ENCODE measurements around the gene UBTD2.

UBTD2 gene

GRCh38 chr5:172193872-172194271 is 89.7 kb downstream of the UBTD2 start, which contains the start of gene EFCAB9:
Gene EFCAB9, plus strand, starts transcription at chr5:172194172. Its CDS starts 1 bp downstream, at chr5:172194173.
- no peak for DNase-seq (ENCODE audit: low read depth)

GRCh38 chr5:172189693-172190296 is 93.8 kb downstream of the UBTD2 start:
- no peak for DNase-seq (ENCODE audit: low read depth)

GRCh38 chr5:172188893-172189692 is 94.5 kb downstream of the UBTD2 start:
- peak; percentile 6 for DNase-seq (ENCODE audit: low read depth)

GRCh38 chr5:172188033-172188892 is 95.3 kb downstream of the UBTD2 start, which contains the start of gene STK10:
Gene STK10, minus strand, starts transcription at chr5:172188224. Its CDS starts 182 bp downstream, at chr5:172188042.
- DNase-seq (ENCODE audit: low read depth): peak; percentile 68

- peak; percentile 60 for DNase-seq (ENCODE audit: low read depth)
Observed at GRCh38 chr5:172187118-172188032, 96.2 kb downstream of the UBTD2 start.

GRCh38 chr5:172186114-172186695 is 97.4 kb downstream of the UBTD2 start:
- no peak for DNase-seq (ENCODE audit: low read depth)

GRCh38 chr5:172185096-172185461 is 98.5 kb downstream of the UBTD2 start:
- no peak for DNase-seq (ENCODE audit: low read depth)

- no peak for DNase-seq (ENCODE audit: low read depth)
Observed at GRCh38 chr5:172183881-172184280, 99.7 kb downstream of the UBTD2 start.

GRCh38 chr5:172182291-172182690 is 101.3 kb downstream of the UBTD2 start:
- DNase-seq (ENCODE audit: low read depth): no peak

GRCh38 chr5:172180936-172181335 is 102.6 kb downstream of the UBTD2 start:
- DNase-seq (ENCODE audit: low read depth): no peak

- DNase-seq (ENCODE audit: low read depth): no peak
Observed at GRCh38 chr5:172178991-172179989, 104.3 kb downstream of the UBTD2 start.

- DNase-seq (ENCODE audit: low read depth): no peak
Observed at GRCh38 chr5:172178301-172178987, 105.1 kb downstream of the UBTD2 start.

- DNase-seq (ENCODE audit: low read depth): no peak
Observed at GRCh38 chr5:172177176-172177575, 106.4 kb downstream of the UBTD2 start.

- DNase-seq (ENCODE audit: low read depth): no peak
Observed at GRCh38 chr5:172175263-172175719, 108.3 kb downstream of the UBTD2 start.

- peak; percentile 40 for DNase-seq (ENCODE audit: low read depth)
Observed at GRCh38 chr5:172173564-172174153, 109.9 kb downstream of the UBTD2 start.

- no peak for DNase-seq (ENCODE audit: low read depth)
Observed at GRCh38 chr5:172172912-172173563, 110.5 kb downstream of the UBTD2 start.

- DNase-seq (ENCODE audit: low read depth): no peak
Observed at GRCh38 chr5:172171118-172171517, 112.4 kb downstream of the UBTD2 start.

GRCh38 chr5:172170251-172170701 is 113.3 kb downstream of the UBTD2 start:
- no peak for DNase-seq (ENCODE audit: low read depth)

Data from HS-5 (cell line).